Caki2 (cell line): Measurements from ENCODE around the gene PDX1. TPM values are rescaled to one million over a fixed set of nuclear protein-coding genes. Genes with fewer than 3 reads are reported as not detected.
A peak's percentile ranks its signal among the peaks of the same experiment; 100 is the strongest.

Experiments used
- DNase-seq: peaks from one replicate; pipeline ENCODE4 v3.0.0-alpha.2; 2015; ENCODE audit warnings: low read depth
- in situ Hi-C: cut with HindIII; loops from 2 replicates; pipeline ENCODE4 v1.10.0; 2016; ENCODE audit warnings: low sequenced_read_pairs, low pct_unique_long_range_greater_than_20kb, mixed read lengths
- total RNA-seq: library from RNA; depleted of rRNA; stranded (reverse); fragments of >200 nt; shearing (Covaris generic); gene quantifications from 2 replicates; pipeline ENCODE4 v1.2.3, GENCODE V29; 2014; ENCODE audit warnings: low replicate concordance; rRNA removed

The PDX1 gene
- total RNA-seq: not detected in 2 replicates

GRCh38 chr13:27919934-27920676, at the start of gene PDX1:
PDX1 (plus strand) TSS chr13:27920000; CDS start chr13:27920139, 139 bp downstream.
- DNase-seq: peak; percentile 25
- in situ Hi-C loops: no loop called here

- DNase-seq: no peak
- in situ Hi-C loops: no loop called here
These were observed 41.5 kb upstream of the PDX1 start for GRCh38 chr13:27878274-27878673.

- DNase-seq: no peak
- in situ Hi-C loops: no loop called here
These were observed 30.3 kb upstream of the PDX1 start for GRCh38 chr13:27889471-27889870.

- in situ Hi-C loops: no loop called here
- DNase-seq: no peak
These were observed 23.1 kb upstream of the PDX1 start for GRCh38 chr13:27896726-27897125.

- DNase-seq: no peak
- in situ Hi-C loops: no loop called here
These were observed 15.1 kb upstream of the PDX1 start for GRCh38 chr13:27904719-27905118.

GRCh38 chr13:27905650-27906049, 14.2 kb upstream of the PDX1 start:
- in situ Hi-C loops: no loop called here
- no peak for DNase-seq

- in situ Hi-C loops: no loop called here
- no peak for DNase-seq
These were observed 12.5 kb upstream of the PDX1 start for GRCh38 chr13:27907121-27907787.

GRCh38 chr13:27909378-27909777, 10.4 kb upstream of the PDX1 start:
- in situ Hi-C loops: no loop called here

GRCh38 chr13:27911521-27911920, 8.3 kb upstream of the PDX1 start:
- no peak for DNase-seq
- in situ Hi-C loops: no loop called here

More at GRCh38 chr13:27909378-27909777, 10.4 kb upstream of the PDX1 start:
- DNase-seq: no peak

GRCh38 chr13:27913160-27913559, 6.6 kb upstream of the PDX1 start:
- no peak for DNase-seq
- in situ Hi-C loops: no loop called here

- in situ Hi-C loops: no loop called here
- no peak for DNase-seq
These were observed 4.2 kb upstream of the PDX1 start for GRCh38 chr13:27915301-27916207.

GRCh38 chr13:27917121-27917947, 2.5 kb upstream of the PDX1 start:
- in situ Hi-C loops: no loop called here
- DNase-seq: no peak

GRCh38 chr13:27918041-27918917, 1.5 kb upstream of the PDX1 start:
- DNase-seq: no peak
- in situ Hi-C loops: no loop called here

GRCh38 chr13:27918918-27919658, 712 bp upstream of the PDX1 start:
- no peak for DNase-seq
- in situ Hi-C loops: no loop called here

GRCh38 chr13:27919659-27919933, 204 bp upstream of the PDX1 start:
- DNase-seq: no peak
- in situ Hi-C loops: no loop called here

- DNase-seq: no peak
- in situ Hi-C loops: no loop called here
These were observed 1.0 kb downstream of the PDX1 start for GRCh38 chr13:27920677-27921420.
